HepG2 (cell line): ENCODE data around the gene MOB3C. TPM values are rescaled to one million over a fixed set of nuclear protein-coding genes. Genes with fewer than 3 reads are reported as not detected.

Source experiments
- AGO1 ChIP-seq: fragments of 200-400 bp; formaldehyde crosslinking; IDR thresholded peaks from 2 replicates; pipeline ENCODE4 v1.6.1; 2017; ENCODE audit warnings: mild to moderate bottlenecking, low read depth, low read length, moderate library complexity; ENCODE audit not compliant: poor library complexity, severe bottlenecking
- DMAP1 ChIP-seq: IDR thresholded peaks from 2 replicates; pipeline ENCODE4 v1.6.1; 2016
- E2F1 ChIP-seq: sonication (generic); formaldehyde crosslinking; IDR thresholded peaks from 2 replicates; pipeline ENCODE4 v1.5.0; 2020; ENCODE audit warnings: missing genetic modification reagents
- E2F5 ChIP-seq: sonication (generic); formaldehyde crosslinking; conservative IDR thresholded peaks from 2 replicates; pipeline ENCODE4 v1.4.0; 2020; ENCODE audit warnings: missing genetic modification reagents
- FOSL2 ChIP-seq: sonication (generic); formaldehyde crosslinking; IDR thresholded peaks from 2 replicates; pipeline ENCODE4 v1.4.0; 2020; ENCODE audit warnings: missing genetic modification reagents
- GABPA ChIP-seq, 2 experiments: IDR thresholded peaks; 2 replicates each; pipeline ENCODE4 v1.6.1; 2011 to 2016; ENCODE audit warnings: low read depth in 2 of 2, low read length in 1 of 2, missing biosample characterization in 1 of 2, missing genetic modification characterization in 1 of 2
- GFI1 ChIP-seq: sonication (generic); formaldehyde crosslinking; IDR thresholded peaks from 2 replicates; pipeline ENCODE4 v1.5.0; 2020; ENCODE audit warnings: missing genetic modification reagents, mild to moderate bottlenecking, borderline replicate concordance
- GMEB1 ChIP-seq: sonication (generic); formaldehyde crosslinking; IDR thresholded peaks from 2 replicates; pipeline ENCODE4 v1.5.1; 2020; ENCODE audit warnings: missing genetic modification reagents, mild to moderate bottlenecking, borderline replicate concordance
- HDAC2 ChIP-seq: sonication (generic); formaldehyde crosslinking; IDR thresholded peaks from 2 replicates; pipeline ENCODE4 v1.4.0; 2020; ENCODE audit warnings: missing genetic modification reagents
- HHEX ChIP-seq: IDR thresholded peaks from 2 replicates; pipeline ENCODE4 v1.6.1; 2016; ENCODE audit warnings: control low read depth
- MBNL3 ChIP-seq: fragments of 250-450 bp; sonication (Bioruptor Pico); conservative IDR thresholded peaks from 2 replicates; pipeline ENCODE4 v1.8.0; 2022; ENCODE audit warnings: mild to moderate bottlenecking, inconsistent platforms
- PCBP1 ChIP-seq: fragments of 200-400 bp; formaldehyde crosslinking; IDR thresholded peaks from 2 replicates; pipeline ENCODE4 v1.6.1; 2017; ENCODE audit warnings: mild to moderate bottlenecking, low read depth, low read length, borderline replicate concordance
- PHF5A ChIP-seq: IDR thresholded peaks from one replicate; pipeline ENCODE4 v1.6.1; 2018; ENCODE audit warnings: low read depth, missing genetic modification reagents; ENCODE audit not compliant: unreplicated experiment
- RARA ChIP-seq: IDR thresholded peaks from 2 replicates; pipeline ENCODE4 v1.6.1; 2016; ENCODE audit warnings: missing genetic modification reagents, missing compliant biosample characterization
- RFX5 ChIP-seq: IDR thresholded peaks from 2 replicates; pipeline ENCODE4 v1.6.1; 2011; ENCODE audit warnings: low read depth, low read length, improper control_type of control experiment
- ZC3H4 ChIP-seq: sonication (generic); formaldehyde crosslinking; IDR thresholded peaks from 2 replicates; pipeline ENCODE4 v1.4.0; 2020; ENCODE audit warnings: missing genetic modification reagents, borderline replicate concordance
- ZNF784 ChIP-seq: sonication (generic); formaldehyde crosslinking; IDR thresholded peaks from 2 replicates; pipeline ENCODE4 v1.5.1; 2020; ENCODE audit warnings: missing genetic modification reagents, mild to moderate bottlenecking, borderline replicate concordance
- polyA plus RNA-seq, 8 experiments: library from polyadenylated mRNA; depleted of rRNA in 3 of 8; stranded (reverse) in 7 of 8; unstranded in 1 of 8; fragments of >200 nt; fragmentation: Illumina TruSeq in 4 of 8; extraction: Trizol in 4 of 8; gene quantifications; 2 replicates each; pipeline versions ENCODE4 v1.2.1 to v1.2.3, GENCODE V29; 2011 to 2016; ENCODE audit warnings: low read depth in 4 of 8, missing spikeins in 1 of 8, mixed read lengths in 1 of 8; ENCODE audit not compliant: insufficient read depth in 1 of 8
- total RNA-seq, 5 experiments: library from RNA; depleted of rRNA; stranded (reverse); fragments of >200 nt; fragmentation: Illumina TruSeq; extraction: Trizol; gene quantifications; 2 replicates each; pipeline ENCODE4 v1.2.3, GENCODE V29; 2016; ENCODE audit warnings: low read depth in 1 of 5
- TF ChIP-seq, protein P1 (sequence below): sonication (generic); formaldehyde crosslinking; IDR thresholded peaks from 2 replicates; pipeline ENCODE4 v1.4.0; 2020; ENCODE audit warnings: mild to moderate bottlenecking, missing genetic modification reagents
- TF ChIP-seq, protein P2 (sequence below): sonication (generic); formaldehyde crosslinking; IDR thresholded peaks from 2 replicates; pipeline ENCODE4; 2020; ENCODE audit warnings: missing genetic modification reagents, mild to moderate bottlenecking, borderline replicate concordance

The MOB3C gene
- total and polyA plus RNA-seq, 2 of the 13 experiments (the other 11 are each of a cell fraction or from before 2014, with no cell fraction given) = 3.5 to 4.1 TPM

DNA sequence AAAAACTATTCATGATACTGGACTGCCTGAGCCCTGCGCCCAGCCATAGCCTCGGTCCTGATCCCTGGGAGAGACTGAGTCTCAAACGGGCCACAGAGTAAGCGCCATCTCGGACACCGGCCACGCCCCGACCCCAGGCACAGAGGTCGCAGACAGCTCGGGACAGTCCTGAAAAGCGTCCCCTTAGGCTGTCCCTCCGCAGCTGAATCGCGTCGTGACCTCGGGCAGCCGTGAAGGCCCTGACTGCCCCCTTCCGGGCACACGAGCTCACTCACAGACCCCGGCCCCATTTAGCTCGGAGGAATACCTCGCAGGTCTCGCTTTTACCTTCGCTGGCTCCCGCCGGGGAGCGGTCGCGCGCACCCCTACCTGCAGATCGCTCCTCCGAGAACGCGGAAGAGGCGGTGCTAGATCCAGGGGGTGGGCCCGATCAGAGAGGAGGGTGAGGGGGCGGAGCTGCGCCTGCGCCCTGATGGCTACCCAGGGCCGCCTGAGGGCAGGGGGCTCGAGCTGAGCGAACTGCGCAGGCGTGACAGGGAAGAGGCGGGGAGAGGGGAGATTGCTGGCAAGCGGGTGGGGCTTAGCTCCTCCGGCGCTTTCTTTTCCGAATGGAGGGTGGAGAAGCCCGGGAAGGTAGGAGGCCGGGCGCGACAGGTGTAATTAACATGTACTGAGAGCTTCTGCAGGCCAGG lies 12.6 kb downstream of the MOB3C start, which contains the start of gene MKNK1 (continued):
- 0 out of 2 replicates have a peak, but pooled peaks have one; percentile 18 for TF ChIP-seq RFX5
- TF ChIP-seq, protein P1, sequence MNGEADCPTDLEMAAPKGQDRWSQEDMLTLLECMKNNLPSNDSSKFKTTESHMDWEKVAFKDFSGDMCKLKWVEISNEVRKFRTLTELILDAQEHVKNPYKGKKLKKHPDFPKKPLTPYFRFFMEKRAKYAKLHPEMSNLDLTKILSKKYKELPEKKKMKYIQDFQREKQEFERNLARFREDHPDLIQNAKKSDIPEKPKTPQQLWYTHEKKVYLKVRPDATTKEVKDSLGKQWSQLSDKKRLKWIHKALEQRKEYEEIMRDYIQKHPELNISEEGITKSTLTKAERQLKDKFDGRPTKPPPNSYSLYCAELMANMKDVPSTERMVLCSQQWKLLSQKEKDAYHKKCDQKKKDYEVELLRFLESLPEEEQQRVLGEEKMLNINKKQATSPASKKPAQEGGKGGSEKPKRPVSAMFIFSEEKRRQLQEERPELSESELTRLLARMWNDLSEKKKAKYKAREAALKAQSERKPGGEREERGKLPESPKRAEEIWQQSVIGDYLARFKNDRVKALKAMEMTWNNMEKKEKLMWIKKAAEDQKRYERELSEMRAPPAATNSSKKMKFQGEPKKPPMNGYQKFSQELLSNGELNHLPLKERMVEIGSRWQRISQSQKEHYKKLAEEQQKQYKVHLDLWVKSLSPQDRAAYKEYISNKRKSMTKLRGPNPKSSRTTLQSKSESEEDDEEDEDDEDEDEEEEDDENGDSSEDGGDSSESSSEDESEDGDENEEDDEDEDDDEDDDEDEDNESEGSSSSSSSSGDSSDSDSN = peak; percentile 69
- peak; percentile 84; the same call in 1 of the 2 replicates for TF ChIP-seq DMAP1 (CRISPR knock-in tag)
- peak; percentile 11; the same call in 1 of the 2 replicates for TF ChIP-seq HHEX (CRISPR knock-in tag)
- peak; percentile 75 for TF ChIP-seq AGO1
- TF ChIP-seq PCBP1 = 0 out of 2 replicates have a peak, but pooled peaks have one; percentile 25
- TF ChIP-seq, protein P2, sequence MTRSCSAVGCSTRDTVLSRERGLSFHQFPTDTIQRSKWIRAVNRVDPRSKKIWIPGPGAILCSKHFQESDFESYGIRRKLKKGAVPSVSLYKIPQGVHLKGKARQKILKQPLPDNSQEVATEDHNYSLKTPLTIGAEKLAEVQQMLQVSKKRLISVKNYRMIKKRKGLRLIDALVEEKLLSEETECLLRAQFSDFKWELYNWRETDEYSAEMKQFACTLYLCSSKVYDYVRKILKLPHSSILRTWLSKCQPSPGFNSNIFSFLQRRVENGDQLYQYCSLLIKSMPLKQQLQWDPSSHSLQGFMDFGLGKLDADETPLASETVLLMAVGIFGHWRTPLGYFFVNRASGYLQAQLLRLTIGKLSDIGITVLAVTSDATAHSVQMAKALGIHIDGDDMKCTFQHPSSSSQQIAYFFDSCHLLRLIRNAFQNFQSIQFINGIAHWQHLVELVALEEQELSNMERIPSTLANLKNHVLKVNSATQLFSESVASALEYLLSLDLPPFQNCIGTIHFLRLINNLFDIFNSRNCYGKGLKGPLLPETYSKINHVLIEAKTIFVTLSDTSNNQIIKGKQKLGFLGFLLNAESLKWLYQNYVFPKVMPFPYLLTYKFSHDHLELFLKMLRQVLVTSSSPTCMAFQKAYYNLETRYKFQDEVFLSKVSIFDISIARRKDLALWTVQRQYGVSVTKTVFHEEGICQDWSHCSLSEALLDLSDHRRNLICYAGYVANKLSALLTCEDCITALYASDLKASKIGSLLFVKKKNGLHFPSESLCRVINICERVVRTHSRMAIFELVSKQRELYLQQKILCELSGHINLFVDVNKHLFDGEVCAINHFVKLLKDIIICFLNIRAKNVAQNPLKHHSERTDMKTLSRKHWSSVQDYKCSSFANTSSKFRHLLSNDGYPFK (CRISPR knock-in tag) = peak; percentile 66; the same call in 1 of the 2 replicates
- no peak for TF ChIP-seq GFI1 (CRISPR knock-in tag)
- no peak for TF ChIP-seq ZC3H4 (CRISPR knock-in tag)
- no peak for TF ChIP-seq ZNF784 (CRISPR knock-in tag)
- no peak for TF ChIP-seq RARA (CRISPR knock-in tag)
- TF ChIP-seq GABPA (IDR thresholded peaks at IDR 0.05; ENCODE audit: low read depth, low read length) = no peak
- peak; percentile 50; the same call in 1 of the 2 replicates for TF ChIP-seq GABPA (CRISPR knock-in tag; IDR thresholded peaks at IDR 0.05; ENCODE audit: low read depth)
- TF ChIP-seq HDAC2 (CRISPR knock-in tag) = peak; percentile 42; the same call in 1 of the 2 replicates
- no peak for TF ChIP-seq FOSL2 (CRISPR knock-in tag)
- no peak for TF ChIP-seq MBNL3 (CRISPR knock-in tag)
- no peak for TF ChIP-seq GMEB1 (CRISPR knock-in tag)
- 0 out of 2 replicates have a peak, but pooled peaks have one; percentile 32 for TF ChIP-seq E2F5 (CRISPR knock-in tag)
- peak; percentile 50 for TF ChIP-seq E2F1 (CRISPR knock-in tag)
- no peak for TF ChIP-seq PHF5A (CRISPR knock-in tag)
